DMS114 treated with DMSO at 0.1 percent for 48 hours (cell line): ENCODE results near the gene MALRD1.

ENCODE experiments used
- DNase-seq: peaks from one replicate; lab custom pipeline; 2025; ENCODE audit not compliant: unreplicated experiment; lab: John Stamatoyannopoulos, UW

The MALRD1 gene

DNA sequence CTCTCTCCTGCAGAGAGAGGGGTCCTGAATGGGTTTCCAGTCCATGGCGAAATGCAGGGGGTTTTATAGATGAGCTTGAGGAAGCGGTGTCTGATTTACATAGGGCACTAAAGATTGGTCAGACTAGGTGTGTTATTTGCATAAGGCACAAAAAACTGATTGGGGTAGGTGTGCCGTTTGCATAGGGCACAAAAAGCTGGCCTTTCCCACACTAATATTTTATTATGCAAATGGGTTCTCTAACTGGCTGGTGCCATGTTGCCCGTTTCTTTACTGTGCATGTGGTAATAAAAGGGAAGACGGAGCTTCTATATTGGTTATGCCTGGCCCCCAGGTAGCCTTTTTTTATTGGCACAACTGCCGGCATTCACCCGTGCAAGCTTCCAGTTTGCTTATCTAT, 50.2 kb downstream of the MALRD1 start:
- DNase-seq: no peak

DNA sequence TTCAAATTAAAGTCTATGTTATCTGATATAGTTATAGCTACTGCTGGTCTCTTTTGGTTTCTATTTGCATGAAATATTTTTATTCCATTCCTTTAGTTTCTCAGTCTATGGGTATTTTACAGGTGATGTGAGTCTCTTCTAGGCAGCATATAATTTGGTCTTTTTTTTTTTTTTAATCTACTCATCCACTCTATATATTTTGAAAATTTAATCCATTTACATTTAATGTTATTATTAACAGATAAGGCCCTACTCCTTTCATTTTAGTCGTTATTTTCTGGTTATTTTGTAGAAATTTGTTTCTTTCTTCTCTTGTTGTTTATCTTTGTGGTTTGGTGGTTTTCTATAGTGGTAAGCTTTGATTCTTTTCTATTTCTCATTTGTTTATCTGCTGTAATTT, 58.8 kb downstream of the MALRD1 start:
- no peak for DNase-seq

DNA sequence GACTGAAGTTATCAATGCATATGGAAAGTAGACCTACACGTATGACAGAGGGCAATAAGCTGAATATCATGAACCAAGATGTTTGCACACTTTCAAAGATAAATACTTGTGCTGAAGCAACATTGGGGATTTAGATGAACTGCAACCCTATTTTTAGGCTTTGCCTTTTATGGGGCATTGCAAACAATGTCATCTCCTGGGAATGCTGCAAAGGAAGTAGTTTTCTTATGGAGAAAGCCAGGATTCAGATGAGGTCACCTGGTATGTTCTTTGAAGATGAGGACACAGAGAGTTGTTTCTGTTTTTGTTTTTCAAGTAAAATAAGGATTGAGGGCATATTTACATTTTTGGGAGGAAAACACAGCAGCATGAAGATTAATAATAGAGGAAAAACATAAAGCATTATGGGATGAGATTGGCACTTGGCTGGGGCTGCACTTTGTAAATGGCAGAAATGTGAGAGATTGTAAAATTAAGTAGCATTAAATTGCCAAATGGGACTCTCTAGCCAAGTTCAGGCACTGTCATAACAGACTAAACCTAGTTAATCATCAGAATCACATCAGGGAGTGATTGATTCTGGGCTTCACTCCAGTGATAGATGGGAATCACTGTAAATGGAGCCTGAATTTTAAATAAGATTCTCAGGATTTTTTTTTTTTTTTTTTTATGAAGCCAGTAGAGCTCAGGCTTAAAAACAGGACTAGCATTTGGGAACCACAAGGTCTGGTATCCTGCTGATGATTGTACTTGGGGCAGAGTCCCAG, 63.1 kb downstream of the MALRD1 start:
- no peak for DNase-seq

DNA sequence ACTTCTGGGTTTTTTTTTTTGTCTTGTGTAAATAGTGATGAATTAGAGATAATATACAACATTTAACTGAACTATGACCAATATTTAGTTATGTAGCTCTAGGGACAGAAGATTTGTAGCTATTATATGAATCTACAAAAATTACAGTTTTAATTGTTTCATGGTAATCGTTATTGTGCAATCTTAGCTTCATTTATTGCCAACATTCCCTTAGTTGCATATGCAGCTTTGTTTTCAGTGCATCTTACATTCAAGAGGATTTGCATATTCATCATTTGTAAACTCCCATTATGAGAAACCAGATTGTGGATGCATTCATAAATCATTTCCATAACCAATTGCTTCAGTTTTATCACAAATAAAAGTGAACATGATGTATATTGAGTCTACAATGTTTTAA, 68.8 kb downstream of the MALRD1 start:
- no peak for DNase-seq

DNA sequence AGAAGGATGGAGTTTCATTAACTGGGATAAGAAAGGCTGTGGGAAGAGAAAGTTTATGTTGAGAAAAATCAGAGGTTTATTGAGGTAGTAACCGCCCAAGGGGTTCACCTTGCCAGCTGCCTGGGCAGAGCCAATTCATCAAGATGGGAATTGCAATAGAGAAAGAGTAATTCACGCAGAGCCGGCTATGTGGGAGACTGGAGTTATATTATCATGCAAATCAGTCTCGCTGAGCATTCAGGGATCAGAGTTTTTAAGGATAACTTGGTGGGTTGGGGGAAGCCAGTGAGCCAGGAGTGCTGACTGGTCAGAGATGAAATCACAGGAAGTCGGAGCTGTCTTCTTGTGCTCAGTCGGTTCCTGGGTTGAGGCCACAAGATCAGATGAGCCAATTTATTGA, 70.6 kb downstream of the MALRD1 start:
- DNase-seq: no peak

DNA sequence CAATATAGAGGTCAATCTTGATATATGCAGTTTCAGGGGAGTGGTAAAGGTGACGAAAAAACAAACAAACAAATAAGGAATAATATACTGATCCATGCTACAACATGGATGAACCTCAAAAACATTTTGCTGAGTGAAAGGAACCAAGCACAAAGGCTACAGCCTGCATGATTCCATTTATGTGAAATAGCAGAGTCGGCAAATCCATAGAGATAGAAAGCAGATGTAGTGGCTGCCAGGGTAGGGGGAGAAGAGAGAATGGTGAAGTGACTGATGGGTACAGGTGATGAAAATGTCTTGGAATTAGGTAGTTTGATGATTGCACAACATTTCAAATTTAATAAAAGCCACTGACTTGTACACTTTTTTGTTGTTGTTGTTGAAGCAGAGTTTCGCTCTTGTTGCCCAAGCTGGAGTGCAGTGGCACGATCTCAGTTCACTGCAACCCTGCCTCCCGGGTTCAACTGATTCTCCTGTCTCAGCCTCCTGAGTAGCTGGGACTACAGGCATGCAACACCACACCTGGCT, 71.8 kb downstream of the MALRD1 start:
- DNase-seq: no peak

DNA sequence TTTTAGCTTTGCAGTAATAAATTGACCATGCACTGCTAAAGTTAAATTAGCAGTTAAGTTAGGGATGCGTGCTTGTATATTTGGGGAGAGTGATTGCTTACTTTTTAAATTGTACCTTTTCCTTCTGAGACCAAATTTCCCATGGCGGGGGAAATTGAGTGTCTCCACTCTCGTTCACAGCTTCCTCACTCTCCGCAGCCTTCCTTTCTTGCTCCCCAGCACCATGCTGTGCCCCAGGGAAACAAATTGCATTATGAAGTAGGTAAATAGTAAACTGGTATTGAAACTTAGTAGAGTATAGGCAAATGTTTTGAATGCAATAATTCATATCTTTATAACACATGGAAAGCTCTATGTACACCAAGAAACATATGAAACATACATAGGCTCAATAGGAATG, 85.4 kb downstream of the MALRD1 start:
- no peak for DNase-seq

DNA sequence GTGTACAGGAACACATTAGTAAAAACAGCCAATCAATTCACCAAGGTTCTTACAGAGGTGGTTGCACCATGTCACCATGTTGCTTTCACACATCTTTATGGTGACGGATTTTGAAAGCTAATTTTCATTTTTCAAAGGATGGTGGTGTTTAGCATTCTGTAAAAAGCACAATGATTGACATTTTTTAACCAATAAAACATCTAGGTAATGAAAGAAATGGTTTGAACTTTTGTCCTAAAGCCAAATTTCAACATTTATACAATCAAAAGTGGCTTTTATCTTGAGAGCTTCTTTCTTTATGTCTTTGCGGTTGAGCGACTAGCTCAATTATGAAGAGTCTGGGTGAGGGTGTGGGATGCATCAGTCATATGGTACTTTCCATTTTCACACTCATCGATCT, 94.4 kb downstream of the MALRD1 start:
- no peak for DNase-seq

DNA sequence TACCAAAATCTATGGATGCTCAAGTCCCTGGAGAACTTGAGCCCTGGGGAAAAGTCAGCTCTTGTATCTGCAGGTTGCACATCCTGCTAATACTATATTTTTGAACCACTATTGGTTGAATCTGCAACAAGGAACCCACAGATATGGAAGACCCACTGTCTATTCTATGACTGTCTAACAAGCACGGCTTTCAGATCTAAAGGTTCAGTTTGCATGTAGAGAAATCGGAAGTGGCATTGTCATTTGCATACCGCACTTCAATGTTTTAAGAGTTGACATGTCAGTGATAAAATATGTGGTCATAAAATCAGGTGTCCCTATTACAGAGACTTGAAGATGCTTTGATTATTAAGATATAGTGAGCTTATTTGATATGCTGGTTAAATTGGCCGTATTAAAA, 95.6 kb downstream of the MALRD1 start:
- DNase-seq: no peak

DNA sequence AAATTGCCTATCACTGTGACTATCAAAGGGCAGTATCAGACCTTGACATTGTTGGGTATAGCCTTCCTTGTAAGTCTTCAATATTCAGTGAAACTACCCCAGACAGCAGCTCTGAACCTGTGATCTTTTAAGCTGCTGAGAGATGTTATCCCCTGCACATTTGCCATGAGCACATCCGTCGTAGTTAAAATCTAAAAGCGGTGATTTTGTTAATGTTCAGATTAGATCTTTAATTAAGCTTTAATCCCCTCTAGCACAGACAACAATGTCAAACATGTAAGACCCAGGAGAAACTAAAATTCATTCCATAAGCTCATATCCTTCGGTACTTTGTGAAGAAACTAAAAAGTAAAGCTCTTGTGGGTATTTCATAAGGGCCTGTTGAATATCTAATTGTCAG, 105.8 kb downstream of the MALRD1 start:
- DNase-seq: no peak

DNA sequence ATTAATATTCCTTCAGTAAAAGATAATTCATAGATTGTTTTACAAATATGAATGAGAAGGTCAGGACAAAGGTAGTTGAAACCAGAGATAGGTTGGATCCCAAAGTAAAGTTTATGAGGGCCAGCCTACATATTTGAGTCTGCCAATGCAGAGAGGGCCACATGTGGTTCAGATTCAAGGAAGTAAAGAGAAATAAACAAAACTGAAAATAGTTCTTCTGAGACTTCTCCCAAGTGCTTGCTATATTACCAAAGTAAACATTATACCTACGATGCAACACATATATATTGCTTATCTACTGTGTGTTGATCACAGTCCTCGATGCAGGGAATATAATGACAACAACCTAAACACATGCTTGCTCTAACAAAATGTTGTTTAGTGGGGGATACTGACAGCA, 109.8 kb downstream of the MALRD1 start:
- DNase-seq: no peak

DNA sequence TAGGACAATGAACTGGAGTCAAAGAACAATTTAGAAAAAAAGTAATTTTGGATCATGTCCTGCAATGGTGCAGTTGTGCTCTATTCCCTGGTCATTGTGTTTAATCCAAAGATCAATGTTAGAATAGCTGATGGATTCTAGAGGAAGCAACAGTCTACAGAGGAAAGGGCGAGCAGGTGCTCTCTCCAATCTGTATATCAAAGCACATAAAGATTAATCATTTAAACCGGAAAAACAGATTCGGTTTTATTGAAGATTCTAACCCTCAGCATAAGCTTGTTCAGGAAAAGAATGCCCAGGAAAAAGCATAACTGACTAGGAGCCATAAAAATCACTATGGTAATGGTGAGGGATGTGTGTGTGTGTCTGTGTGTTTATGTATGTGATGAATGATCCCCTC, 110.3 kb downstream of the MALRD1 start:
- no peak for DNase-seq

DNA sequence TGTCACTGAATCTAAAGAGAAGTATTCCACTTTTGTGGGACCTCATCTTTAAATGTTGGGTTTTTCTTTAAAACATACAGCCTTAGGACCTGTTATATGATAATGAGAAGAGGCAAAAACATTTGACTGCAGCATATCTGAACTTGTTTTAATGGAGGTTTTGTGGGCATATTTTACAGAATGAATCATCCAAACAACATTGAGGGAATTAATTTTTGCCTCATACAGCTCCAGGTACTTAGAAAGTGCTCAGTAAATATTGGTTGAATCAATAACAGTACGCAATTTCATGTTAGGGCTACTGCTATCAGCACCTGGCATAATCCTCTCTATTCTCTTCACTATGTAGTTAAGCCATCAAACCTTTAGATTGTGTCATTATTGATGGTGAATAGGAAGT, 115.9 kb downstream of the MALRD1 start:
- DNase-seq: no peak

DNA sequence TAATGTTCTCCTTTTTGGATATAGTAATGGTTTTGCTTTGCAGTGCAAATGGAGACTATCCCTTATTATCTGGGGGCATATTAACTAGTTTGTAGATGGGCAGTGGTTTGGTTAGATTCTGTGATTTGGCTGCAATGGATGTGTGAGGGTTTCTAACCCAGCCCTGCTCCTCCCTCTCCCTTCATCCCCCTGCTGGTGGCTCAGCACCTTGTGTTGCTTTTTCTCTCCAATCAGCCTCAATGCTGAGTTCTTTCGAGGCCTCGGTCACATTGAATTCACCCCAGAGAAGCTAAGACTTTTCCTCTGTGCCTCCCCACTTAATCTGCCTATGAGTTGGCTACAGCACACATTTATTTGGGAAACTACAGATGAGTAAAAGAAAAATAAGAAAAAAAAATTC, 120.0 kb downstream of the MALRD1 start:
- no peak for DNase-seq

DNA sequence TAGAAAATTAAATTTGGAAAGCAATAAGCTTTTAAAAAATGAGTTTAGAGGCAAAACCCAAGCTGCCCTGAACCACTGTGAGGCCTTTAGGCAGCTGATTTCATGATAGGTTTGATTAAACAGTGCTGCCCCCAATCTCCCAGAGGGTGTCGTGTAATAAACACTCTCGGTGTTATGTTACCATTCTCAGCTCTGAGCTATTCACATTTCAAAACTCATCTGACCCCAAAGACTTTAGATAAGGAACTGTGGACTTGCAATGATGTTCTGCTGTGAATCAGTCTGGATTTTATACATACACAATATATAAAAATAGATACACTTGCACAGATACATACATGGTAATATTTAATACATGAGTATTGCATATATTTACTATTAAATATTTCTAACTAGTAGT, 120.4 kb downstream of the MALRD1 start:
- DNase-seq: no peak

DNA sequence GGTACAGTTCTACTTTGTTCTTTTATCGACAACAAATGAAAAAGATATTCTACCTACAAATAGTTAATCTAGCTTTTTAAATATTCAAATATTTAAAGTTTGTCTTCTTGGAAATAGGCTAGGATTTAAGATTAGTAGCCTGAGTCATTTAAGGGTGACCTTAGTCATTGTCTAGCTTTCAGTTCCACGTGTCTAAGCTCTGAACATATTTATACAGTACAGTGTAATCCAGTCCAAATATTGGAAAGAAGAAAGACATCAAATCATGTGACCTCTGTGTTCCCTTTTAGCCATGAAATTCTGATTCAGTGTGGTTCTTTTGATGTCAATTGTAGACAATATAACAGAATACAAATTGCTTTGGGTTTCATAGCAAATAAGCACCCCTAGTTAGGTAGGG, 121.1 kb downstream of the MALRD1 start:
- DNase-seq: no peak

DNA sequence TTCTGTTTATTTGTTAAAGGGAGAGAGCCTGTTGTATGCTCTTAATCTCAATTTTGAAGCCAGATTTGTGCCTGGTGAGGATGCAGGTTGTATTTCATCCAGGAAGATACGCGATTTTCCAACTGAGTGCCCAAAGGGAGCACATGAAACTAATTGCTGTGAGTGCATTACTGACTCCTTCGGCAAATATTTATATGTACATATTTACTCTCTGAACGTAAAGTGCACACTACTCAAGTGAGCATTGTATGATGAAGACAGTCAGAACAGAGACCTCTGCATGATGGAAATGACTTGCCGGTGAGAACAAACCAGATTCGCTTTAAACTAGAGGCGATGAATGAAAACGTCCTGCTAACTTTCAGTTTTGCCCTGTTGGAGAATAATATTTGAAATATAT, 130.1 kb downstream of the MALRD1 start:
- no peak for DNase-seq

DNA sequence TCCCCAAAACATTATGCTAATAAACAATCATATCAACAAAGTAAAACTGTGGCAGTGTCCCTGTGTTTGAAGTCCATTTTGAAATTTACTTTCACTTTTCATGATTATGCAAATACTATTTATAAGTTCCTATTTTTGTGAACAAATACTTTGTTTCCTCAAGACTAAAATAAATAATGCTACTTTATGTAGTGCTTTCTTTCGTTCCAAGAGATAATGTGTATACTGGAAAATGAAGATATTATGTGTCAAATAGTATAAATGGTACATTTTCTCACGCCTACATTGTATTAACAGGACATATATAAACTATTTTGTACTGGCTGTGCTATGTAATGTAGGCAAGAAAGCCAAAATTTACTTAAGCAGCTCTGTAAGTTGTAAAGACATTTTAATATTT, 136.3 kb downstream of the MALRD1 start:
- no peak for DNase-seq

DNA sequence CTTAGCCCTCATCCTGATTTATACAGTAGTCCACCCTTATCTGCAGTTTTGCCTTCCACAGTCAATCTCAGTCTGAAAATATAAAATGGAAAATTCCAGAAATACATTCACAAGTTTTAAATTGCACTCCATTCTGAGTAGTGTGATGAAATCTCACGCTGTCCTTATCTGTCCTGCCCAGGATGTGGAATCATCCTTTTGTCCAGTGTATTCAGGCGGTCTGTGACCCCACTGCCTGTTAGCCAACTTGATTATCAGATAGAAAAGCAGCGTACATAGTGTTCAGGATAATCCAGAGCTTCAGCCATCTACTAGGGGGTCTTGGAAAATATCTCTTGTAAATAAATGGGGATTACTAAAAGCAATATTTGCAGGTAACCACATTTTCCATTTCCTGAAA, 146.3 kb downstream of the MALRD1 start:
- DNase-seq: no peak

DNA sequence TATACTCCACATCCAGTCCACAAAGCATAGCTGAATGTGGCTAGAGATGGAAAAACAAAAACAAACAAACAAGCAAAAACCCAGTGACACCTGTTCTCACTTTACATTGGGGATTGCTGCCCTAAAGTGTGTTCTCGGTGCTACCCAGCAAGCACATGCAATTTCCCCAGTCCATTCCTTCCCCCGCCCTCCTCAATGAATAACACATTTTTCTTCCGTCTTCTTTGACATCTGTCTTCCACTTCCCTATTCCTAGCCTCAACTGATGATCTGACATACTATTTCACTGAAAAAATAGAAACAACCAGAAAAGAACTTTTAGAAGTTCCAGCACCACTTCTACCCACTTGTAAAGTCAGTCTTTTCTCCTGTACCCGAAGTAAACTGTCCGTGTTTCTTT, 147.1 kb downstream of the MALRD1 start:
- no peak for DNase-seq

DNA sequence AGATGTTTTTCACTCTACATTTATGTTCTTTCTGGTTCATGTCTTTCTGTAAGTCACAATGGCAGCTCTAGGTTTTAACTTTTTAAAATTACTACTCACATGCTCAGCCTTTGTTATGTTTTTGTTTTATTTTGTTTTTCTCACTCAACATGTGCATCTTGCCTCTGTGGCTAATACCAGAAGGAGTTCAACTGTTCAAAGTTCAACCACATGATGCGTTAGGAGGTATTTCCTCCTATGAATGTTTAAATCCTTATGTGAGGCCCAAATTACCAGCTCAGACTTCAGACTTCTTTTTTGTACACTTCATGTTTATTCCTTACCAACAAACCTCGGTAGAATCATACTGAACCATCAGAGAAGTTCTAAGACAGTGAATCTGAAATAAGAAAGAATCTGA, 151.6 kb downstream of the MALRD1 start:
- DNase-seq: no peak

DNA sequence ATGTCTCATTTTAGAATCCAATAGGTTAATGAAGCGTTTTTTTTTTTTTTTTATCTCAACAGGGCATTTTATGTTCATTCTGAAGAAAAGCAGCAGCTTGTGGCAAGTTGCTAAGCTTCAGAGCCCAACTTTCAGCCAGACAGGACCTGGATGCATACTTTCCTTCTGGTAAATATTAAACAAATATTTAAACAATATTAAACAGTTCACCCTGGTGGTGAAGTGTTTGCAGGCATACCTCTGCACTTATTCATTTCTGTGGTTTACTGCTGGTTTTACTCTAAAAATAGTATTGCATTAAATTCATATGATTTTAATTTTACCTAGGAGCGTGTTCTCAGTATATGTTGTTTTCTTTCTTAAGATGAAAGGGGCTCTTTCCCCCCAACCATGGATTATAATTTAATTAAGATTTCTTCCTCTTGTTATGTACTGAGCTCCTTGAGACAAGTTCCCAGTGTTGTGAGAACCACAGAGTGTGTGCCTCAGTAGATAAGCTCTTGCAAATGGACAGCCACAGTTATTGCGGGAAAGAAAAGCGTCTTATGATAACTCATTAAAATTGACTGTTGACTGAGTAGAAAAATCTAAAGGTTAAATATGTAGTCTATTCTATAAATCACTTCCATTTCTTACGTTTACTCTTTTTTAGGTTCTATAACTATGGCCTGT, 155.8 kb downstream of the MALRD1 start:
- DNase-seq: no peak

DNA sequence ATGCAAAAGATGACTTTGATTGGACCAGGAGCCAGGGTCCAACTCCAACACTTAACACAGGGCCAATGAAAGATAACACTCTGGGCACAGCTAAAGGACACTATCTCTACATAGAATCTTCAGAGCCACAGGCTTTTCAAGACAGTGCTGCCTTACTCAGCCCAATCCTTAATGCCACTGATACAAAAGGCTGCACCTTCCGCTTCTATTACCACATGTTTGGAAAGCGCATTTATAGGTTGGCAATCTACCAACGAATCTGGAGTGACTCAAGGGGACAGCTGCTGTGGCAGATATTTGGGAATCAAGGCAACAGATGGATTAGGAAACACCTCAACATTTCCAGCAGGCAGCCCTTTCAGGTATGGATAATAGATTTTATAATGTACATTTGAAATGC, 160.7 kb downstream of the MALRD1 start:
- DNase-seq: no peak
